GM23338 (cell line): ENCODE results near the gene STIM2. TPM values are rescaled to one million over a fixed set of nuclear protein-coding genes. Genes with fewer than 3 reads are reported as not detected.

ENCODE experiments used
- ATAC-seq: fragments of 200-7000 bp; cut with Tn5 transposase; 3 replicates; pipeline ENCODE4 v1.9.1; 2020
- DNase-seq: peaks from one replicate; pipeline ENCODE4 v3.0.0-alpha.2; 2015; ENCODE audit warnings: low spot score
- H2AFZ ChIP-seq: fragments of 200-600 bp; sonication (generic); 2 replicates; pipeline ENCODE4 v1.8.0; 2016; ENCODE audit warnings: antibody characterized with exemption, mild to moderate bottlenecking, moderate library complexity
- H3F3A ChIP-seq: fragments of 200-600 bp; sonication (generic); replicated peaks from 2 replicates; pipeline ENCODE4 v1.8.0; 2017; ENCODE audit warnings: antibody characterized with exemption, mixed run types, low read depth
- H3K27ac ChIP-seq: fragments of 200-600 bp; sonication (generic); 2 replicates; pipeline ENCODE4 v1.6.1; 2016; ENCODE audit warnings: low read depth
- H3K27me3 ChIP-seq: fragments of 200-600 bp; sonication (generic); 2 replicates; pipeline ENCODE4 v1.8.0; 2016; ENCODE audit warnings: mild to moderate bottlenecking, mixed run types, moderate library complexity; ENCODE audit not compliant: insufficient read depth
- H3K36me3 ChIP-seq: fragments of 200-600 bp; sonication (generic); 2 replicates; pipeline ENCODE4 v1.8.0; 2016; ENCODE audit warnings: mild to moderate bottlenecking; ENCODE audit not compliant: insufficient read depth
- H3K4me1 ChIP-seq: fragments of 200-600 bp; sonication (generic); 2 replicates; pipeline ENCODE4 v1.8.0; 2016; ENCODE audit warnings: mild to moderate bottlenecking, moderate library complexity; ENCODE audit not compliant: insufficient read depth
- H3K4me2 ChIP-seq: fragments of 200-600 bp; sonication (generic); 2 replicates; pipeline ENCODE4 v1.7.1; 2017; ENCODE audit warnings: mixed run types
- H3K4me3 ChIP-seq: fragments of 200-600 bp; sonication (generic); 2 replicates; pipeline ENCODE4 v1.6.1; 2016; ENCODE audit warnings: mixed run types
- H3K79me2 ChIP-seq: fragments of 200-600 bp; sonication (generic); replicated peaks from 2 replicates; pipeline ENCODE4 v1.8.0; 2017; ENCODE audit warnings: mild to moderate bottlenecking; ENCODE audit not compliant: insufficient read depth
- H3K9me2 ChIP-seq: fragments of 200-600 bp; sonication (generic); 2 replicates; pipeline ENCODE4 v1.8.0; 2017; ENCODE audit not compliant: insufficient read depth
- H4K20me1 ChIP-seq: fragments of 200-600 bp; sonication (generic); replicated peaks from 2 replicates; pipeline ENCODE4 v1.8.0; 2017; ENCODE audit warnings: mild to moderate bottlenecking; ENCODE audit not compliant: insufficient read depth
- H3K27ac Mint-ChIP-seq: 2 replicates; pipeline ENCODE4 v1.8.0; 2020; ENCODE audit warnings: inconsistent platforms, mild to moderate bottlenecking, moderate library complexity, mixed read lengths
- H3K27me3 Mint-ChIP-seq: 3 replicates; pipeline ENCODE4 v1.8.0; 2022; ENCODE audit warnings: low read depth, mild to moderate bottlenecking, moderate library complexity, mixed read lengths, inconsistent platforms; ENCODE audit not compliant: insufficient read depth, poor library complexity
- H3K36me3 Mint-ChIP-seq: 3 replicates; pipeline ENCODE4 v1.8.0; 2021; ENCODE audit warnings: low read depth, mild to moderate bottlenecking, inconsistent platforms, moderate library complexity, mixed read lengths
- H3K4me1 Mint-ChIP-seq: 3 replicates; pipeline ENCODE4 v1.8.0; 2020; ENCODE audit warnings: mild to moderate bottlenecking, inconsistent platforms, mixed read lengths
- H3K4me3 Mint-ChIP-seq: 3 replicates; pipeline ENCODE4 v1.8.0; 2021; ENCODE audit warnings: moderate library complexity, mild to moderate bottlenecking, inconsistent platforms, mixed read lengths
- H3K9me3 Mint-ChIP-seq: 3 replicates; pipeline ENCODE4 v1.8.0; 2020; ENCODE audit warnings: moderate library complexity, mild to moderate bottlenecking, inconsistent platforms, mixed read lengths
- CREB1 ChIP-seq: fragments of 250-450 bp; sonication (Bioruptor Pico); IDR thresholded peaks from 2 replicates; pipeline ENCODE4 v1.5.0; 2020; ENCODE audit warnings: low read depth, mild to moderate bottlenecking, moderate library complexity
- CTCF ChIP-seq, 2 experiments: fragments of 200-600 bp in 1 of 2; sonication (generic) in 1 of 2; conservative IDR thresholded peaks; 2 replicates each; pipeline versions ENCODE4 v1.5.1 to v1.6.1; 2016 to 2017; ENCODE audit warnings: antibody characterized with exemption in 2 of 2, low read depth in 2 of 2, mild to moderate bottlenecking in 2 of 2, moderate library complexity in 1 of 2
- ETS1 ChIP-seq: IDR thresholded peaks from 2 replicates; pipeline ENCODE4 v1.6.1; 2016; ENCODE audit warnings: antibody characterized with exemption
- EZH2 ChIP-seq: fragments of 200-600 bp; sonication (generic); IDR thresholded peaks from one replicate; pipeline ENCODE4 v1.8.0; 2017; ENCODE audit warnings: antibody characterized with exemption, mild to moderate bottlenecking, low read depth; ENCODE audit not compliant: unreplicated experiment
- EZH2phosphoT487 ChIP-seq: fragments of 200-600 bp; sonication (generic); IDR thresholded peaks from one replicate; pipeline ENCODE4 v1.8.1; 2018; ENCODE audit warnings: antibody characterized with exemption; ENCODE audit not compliant: unreplicated experiment
- JUNB ChIP-seq: IDR thresholded peaks from one replicate; pipeline ENCODE4 v1.6.1; 2016; ENCODE audit warnings: antibody characterized with exemption; ENCODE audit not compliant: unreplicated experiment
- NANOG ChIP-seq: IDR thresholded peaks from 2 replicates; pipeline ENCODE4 v1.6.1; 2016; ENCODE audit warnings: antibody characterized with exemption, borderline replicate concordance
- POLR2AphosphoS5 ChIP-seq: IDR thresholded peaks from 2 replicates; pipeline ENCODE4 v1.6.1; 2016; ENCODE audit warnings: antibody characterized with exemption, low read depth
- REST ChIP-seq: IDR thresholded peaks from one replicate; pipeline ENCODE4 v1.6.1; 2018; ENCODE audit warnings: antibody characterized with exemption; ENCODE audit not compliant: unreplicated experiment
- STAT1 ChIP-seq: IDR thresholded peaks from one replicate; pipeline ENCODE4 v1.6.1; 2016; ENCODE audit warnings: antibody characterized with exemption; ENCODE audit not compliant: unreplicated experiment
- ZNF114 ChIP-seq: fragments of 250-450 bp; sonication (Bioruptor Pico); IDR thresholded peaks from 2 replicates; pipeline ENCODE4 v1.5.0; 2020; ENCODE audit warnings: mild to moderate bottlenecking, moderate library complexity
- ZNF331 ChIP-seq: fragments of 250-450 bp; sonication (Bioruptor Pico); IDR thresholded peaks from 2 replicates; pipeline ENCODE4 v1.5.0; 2020; ENCODE audit warnings: low read depth, mild to moderate bottlenecking, moderate library complexity
- ZNF462 ChIP-seq: fragments of 250-450 bp; sonication (Bioruptor Pico); IDR thresholded peaks from 2 replicates; pipeline ENCODE4 v1.5.0; 2020; ENCODE audit warnings: mild to moderate bottlenecking, moderate library complexity
- polyA plus RNA-seq: library from polyadenylated mRNA; unstranded; fragments of >200 nt; fragmentation: Nextera tagmentation; extraction: Ambion mirVana; gene quantifications from 2 replicates; pipeline ENCODE4 v1.2.1, GENCODE V29; 2016
- total RNA-seq: library from RNA; depleted of rRNA; stranded (reverse); fragments of >200 nt; shearing (Covaris generic); gene quantifications from 2 replicates; pipeline ENCODE4 v1.2.3, GENCODE V29; 2014

STIM2 gene
- total and polyA plus RNA-seq, 2 experiments from 2014 or later = 13.1 to 17.8 TPM

GRCh38 chr4:27068151-27068867 is 207.7 kb downstream of the STIM2 start:
- no peaks in the 10 kb centered on the region for H3K4me1 Mint-ChIP-seq
- TF ChIP-seq POLR2AphosphoS5 = no peak
- TF ChIP-seq NANOG = no peak
- TF ChIP-seq JUNB = no peak
- no peak for TF ChIP-seq ETS1
- TF ChIP-seq REST = no peak
- no peak for TF ChIP-seq ZNF114 (CRISPR knock-in tag)
- TF ChIP-seq ZNF331 = no peak
- no peak for TF ChIP-seq CTCF (conservative IDR thresholded peaks at IDR 0.05; ENCODE audit: low read depth in 2 of 2)
- TF ChIP-seq STAT1 = no peak
- TF ChIP-seq ZNF462 (CRISPR knock-in tag) = no peak
- TF ChIP-seq EZH2 = no peak
- no peak for TF ChIP-seq EZH2phosphoT487
- TF ChIP-seq CREB1 (CRISPR knock-in tag) = no peak
- no peaks in the 10 kb centered on the region for H4K20me1 ChIP-seq
- no peak for ATAC-seq
- H3K27me3 ChIP-seq = no peaks in the 10 kb centered on the region
- no peak overlapping the region for H3K4me2 ChIP-seq
- H3F3A ChIP-seq = no peaks in the 10 kb centered on the region
- no peak overlapping the region for H3K27ac ChIP-seq
- peaks cover 4% of the 10 kb centered on the region; the same call in 2 of the 3 replicates for H3K9me3 Mint-ChIP-seq
- H3K36me3 ChIP-seq = no peaks in the 10 kb centered on the region
- no peak for DNase-seq
- H2AFZ ChIP-seq = 0 out of 2 replicates have a peak overlapping the region, but pooled peaks have one; percentile 10
- H3K36me3 Mint-ChIP-seq = peaks cover 3% of the 10 kb centered on the region; the same call in 1 of the 3 replicates
- H3K79me2 ChIP-seq = no peaks in the 10 kb centered on the region
- H3K27ac Mint-ChIP-seq = no peak overlapping the region
- H3K4me3 Mint-ChIP-seq = no peak overlapping the region
- H3K9me2 ChIP-seq = peaks cover 4% of the 10 kb centered on the region; the same call in 1 of the 2 replicates
- H3K27me3 Mint-ChIP-seq = peaks cover 8% of the 10 kb centered on the region
- no peak overlapping the region for H3K4me3 ChIP-seq
- H3K4me1 ChIP-seq = no peaks in the 10 kb centered on the region
